Endothelial cell of umbilical vein (primary cell): Measurements from ENCODE around the gene ALDH5A1.

Experiments
- GATA2 ChIP-seq: IDR thresholded peaks from 2 replicates; pipeline ENCODE4 v1.7.0; 2011; ENCODE audit warnings: low read depth, mild to moderate bottlenecking, moderate library complexity, mixed read lengths, low read length; ENCODE audit not compliant: insufficient read length, insufficient read depth
- POLR2A ChIP-seq: IDR thresholded peaks from 2 replicates; pipeline ENCODE4 v1.6.1; 2012; ENCODE audit warnings: low read depth, mild to moderate bottlenecking, control low read depth, low read length
- POLR2AphosphoS5 ChIP-seq: IDR thresholded peaks from 2 replicates; pipeline ENCODE4 v1.6.1; 2012; ENCODE audit warnings: low read depth, mild to moderate bottlenecking, control low read depth, low read length, moderate library complexity; ENCODE audit not compliant: insufficient read depth
- TF ChIP-seq, protein P1 (sequence below), 2 donors: IDR thresholded peaks; 1 replicate in 1 of 2; 2 replicates in 1 of 2; pipeline ENCODE4 v1.5.1; 2011; ENCODE audit warnings: low read length in 2 of 2, mild to moderate bottlenecking in 2 of 2, moderate library complexity in 2 of 2, control low read depth in 1 of 2, inconsistent platforms in 1 of 2, low read depth in 1 of 2; ENCODE audit not compliant: insufficient read depth in 1 of 2; ENCODE audit errors: extremely low read depth in 1 of 2

DNA sequence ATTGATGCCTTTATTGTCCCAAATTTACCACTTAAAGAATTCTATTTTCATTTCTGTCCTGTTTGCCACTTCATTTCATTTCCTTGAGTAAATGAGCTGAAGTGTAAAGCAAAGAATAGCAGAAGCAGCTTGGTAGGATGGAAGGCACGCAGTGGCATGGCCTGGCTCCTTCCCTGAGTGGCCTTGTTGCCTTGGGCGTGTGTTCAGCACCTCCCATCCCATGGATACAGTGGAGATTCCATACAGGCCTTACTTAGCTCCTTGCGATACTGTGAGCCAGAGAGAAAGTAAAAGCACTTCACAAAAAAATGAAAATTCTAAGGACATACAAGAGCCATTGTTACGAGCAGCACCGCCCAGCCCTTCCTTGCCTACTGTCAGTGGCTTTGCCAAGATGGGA lies 39.6 kb downstream of the ALDH5A1 start:
- TF ChIP-seq, protein P1, sequence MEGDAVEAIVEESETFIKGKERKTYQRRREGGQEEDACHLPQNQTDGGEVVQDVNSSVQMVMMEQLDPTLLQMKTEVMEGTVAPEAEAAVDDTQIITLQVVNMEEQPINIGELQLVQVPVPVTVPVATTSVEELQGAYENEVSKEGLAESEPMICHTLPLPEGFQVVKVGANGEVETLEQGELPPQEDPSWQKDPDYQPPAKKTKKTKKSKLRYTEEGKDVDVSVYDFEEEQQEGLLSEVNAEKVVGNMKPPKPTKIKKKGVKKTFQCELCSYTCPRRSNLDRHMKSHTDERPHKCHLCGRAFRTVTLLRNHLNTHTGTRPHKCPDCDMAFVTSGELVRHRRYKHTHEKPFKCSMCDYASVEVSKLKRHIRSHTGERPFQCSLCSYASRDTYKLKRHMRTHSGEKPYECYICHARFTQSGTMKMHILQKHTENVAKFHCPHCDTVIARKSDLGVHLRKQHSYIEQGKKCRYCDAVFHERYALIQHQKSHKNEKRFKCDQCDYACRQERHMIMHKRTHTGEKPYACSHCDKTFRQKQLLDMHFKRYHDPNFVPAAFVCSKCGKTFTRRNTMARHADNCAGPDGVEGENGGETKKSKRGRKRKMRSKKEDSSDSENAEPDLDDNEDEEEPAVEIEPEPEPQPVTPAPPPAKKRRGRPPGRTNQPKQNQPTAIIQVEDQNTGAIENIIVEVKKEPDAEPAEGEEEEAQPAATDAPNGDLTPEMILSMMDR (IDR thresholded peaks at IDR 0.05; ENCODE audit: extremely low read depth in 1 of 2, insufficient read depth in 1 of 2, low read depth in 1 of 2, low read length in 2 of 2): no peak
- TF ChIP-seq POLR2A (no peak), POLR2AphosphoS5 (no peak), GATA2 (no peak)
